Effector memory CD4-positive, alpha-beta T cell (primary cell): ENCODE results near the gene NKAIN4.

ENCODE experiments used
- DNase-seq, 3 donors: peaks; one replicate each; pipeline ENCODE4 v3.0.0-alpha.2; 2020
- H3K27ac ChIP-seq: 2 replicates; pipeline ENCODE4 v1.7.0; 2013; ENCODE audit warnings: mild to moderate bottlenecking, low read length, moderate library complexity; ENCODE audit not compliant: insufficient read depth, poor library complexity, severe bottlenecking
- H3K27me3 ChIP-seq: replicated peaks from 2 replicates; pipeline ENCODE4 v1.7.0; 2013; ENCODE audit warnings: mild to moderate bottlenecking, low read length; ENCODE audit not compliant: insufficient read depth, control insufficient read depth, poor library complexity, severe bottlenecking
- H3K36me3 ChIP-seq: 2 replicates; pipeline ENCODE4 v1.7.0; 2013; ENCODE audit warnings: mild to moderate bottlenecking, low read length, moderate library complexity; ENCODE audit not compliant: control insufficient read depth, insufficient read depth
- H3K4me1 ChIP-seq: 2 replicates; pipeline ENCODE4 v1.7.0; 2013; ENCODE audit warnings: low read length, mild to moderate bottlenecking; ENCODE audit not compliant: control insufficient read depth, insufficient read depth, poor library complexity, severe bottlenecking
- H3K4me3 ChIP-seq: 2 replicates; pipeline ENCODE4 v1.7.0; 2013; ENCODE audit warnings: low read length, low read depth, mild to moderate bottlenecking; ENCODE audit not compliant: insufficient read depth, poor library complexity, severe bottlenecking
- H3K9me3 ChIP-seq: 2 replicates; pipeline ENCODE4 v1.7.0; 2013; ENCODE audit warnings: mild to moderate bottlenecking, low read length, moderate library complexity; ENCODE audit not compliant: control insufficient read depth

The NKAIN4 gene

DNA sequence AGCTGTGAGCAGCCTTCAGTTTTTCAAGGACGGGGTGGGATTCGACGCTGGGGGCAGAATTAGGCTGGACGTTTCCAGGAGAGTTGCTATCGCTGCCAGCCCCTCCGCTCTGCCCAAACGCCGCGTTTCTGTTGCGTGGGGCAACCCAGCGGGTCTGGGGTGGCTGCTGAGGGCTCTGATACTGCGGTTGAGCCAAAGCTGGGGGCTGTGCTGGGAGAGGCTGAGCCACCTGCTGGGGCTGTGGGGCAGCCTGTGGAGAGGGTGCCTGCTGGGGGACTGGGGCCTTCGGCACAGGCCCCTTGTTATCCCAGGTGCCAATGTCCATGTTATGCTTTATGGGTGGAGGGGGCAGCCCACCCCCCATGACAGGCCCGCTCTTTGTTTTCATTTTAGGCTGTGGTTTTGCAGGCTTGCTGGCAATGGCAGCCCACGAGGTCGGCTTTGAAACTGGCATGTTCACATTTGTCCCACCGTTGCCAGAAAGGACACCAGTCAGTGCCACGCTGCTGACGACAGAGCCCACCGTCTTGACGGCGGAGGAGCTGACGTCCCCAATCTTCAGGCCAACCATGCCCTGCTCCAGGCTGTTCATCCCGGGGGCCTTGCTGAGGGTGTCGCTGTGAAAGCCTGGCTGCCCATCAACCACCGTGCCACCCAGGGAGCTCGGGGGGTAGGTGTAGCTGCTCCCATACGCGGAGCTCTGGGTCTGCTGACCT is 51.3 kb downstream of the NKAIN4 start:
- no peak overlapping the region for H3K4me3 ChIP-seq
- no peak for DNase-seq
- no peaks in the 10 kb centered on the region for H3K27me3 ChIP-seq
- no peaks in the 10 kb centered on the region for H3K4me1 ChIP-seq
- H3K9me3 ChIP-seq = no peaks in the 10 kb centered on the region
- no peak overlapping the region for H3K27ac ChIP-seq
- H3K36me3 ChIP-seq = peaks cover 59% of the 10 kb centered on the region

DNA sequence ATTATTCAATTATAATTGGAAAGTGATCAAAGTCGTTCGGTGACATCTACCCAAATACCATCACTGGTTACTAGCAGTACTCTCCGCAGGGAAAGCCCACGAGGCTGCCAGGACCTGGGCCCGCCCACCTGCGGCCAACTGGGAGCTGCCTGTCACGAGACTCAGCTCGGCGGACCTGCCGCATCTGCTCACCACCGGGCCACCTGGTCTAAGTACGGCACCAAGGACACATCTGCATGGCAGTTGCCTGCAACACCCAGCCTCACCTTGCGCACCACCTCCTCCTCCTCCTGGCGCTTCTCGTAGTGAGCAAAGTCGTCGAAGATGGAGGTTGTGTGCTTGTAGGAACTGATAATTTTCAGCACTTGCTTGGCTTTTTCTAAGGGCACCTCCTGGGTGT is 52.2 kb downstream of the NKAIN4 start:
- no peak for DNase-seq
- no peaks in the 10 kb centered on the region for H3K27me3 ChIP-seq
- no peak overlapping the region for H3K4me3 ChIP-seq
- no peaks in the 10 kb centered on the region for H3K4me1 ChIP-seq
- no peaks in the 10 kb centered on the region for H3K9me3 ChIP-seq
- no peak overlapping the region for H3K27ac ChIP-seq
- H3K36me3 ChIP-seq = peaks cover 57% of the 10 kb centered on the region

DNA sequence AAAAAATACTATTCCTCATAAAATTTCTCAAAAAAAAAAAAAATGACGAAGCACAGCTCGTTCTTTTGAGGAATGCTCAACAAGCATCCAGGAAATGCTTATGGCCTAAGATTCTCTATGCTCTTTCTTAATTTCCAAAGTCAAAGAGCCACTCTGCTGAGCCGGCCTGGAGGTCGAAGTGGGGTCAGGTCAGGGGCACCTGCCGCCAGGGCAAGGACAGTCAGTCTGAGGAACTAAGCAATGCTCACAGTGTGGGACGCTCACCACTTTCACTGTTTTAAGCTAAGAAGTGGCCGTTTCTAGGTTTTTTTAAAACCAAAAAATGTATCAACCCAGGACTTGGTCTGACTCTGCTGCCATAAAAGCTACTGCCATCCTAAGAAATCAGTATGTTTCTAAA is 55.7 kb downstream of the NKAIN4 start:
- Histone ChIP-seq H3K27me3 (no peaks in the 10 kb centered on the region), H3K9me3 (no peaks in the 10 kb centered on the region), H3K27ac (no peak overlapping the region), H3K4me1 (no peaks in the 10 kb centered on the region), H3K36me3 (peaks cover 46% of the 10 kb centered on the region), H3K4me3 (no peak overlapping the region)
- no peak for DNase-seq

DNA sequence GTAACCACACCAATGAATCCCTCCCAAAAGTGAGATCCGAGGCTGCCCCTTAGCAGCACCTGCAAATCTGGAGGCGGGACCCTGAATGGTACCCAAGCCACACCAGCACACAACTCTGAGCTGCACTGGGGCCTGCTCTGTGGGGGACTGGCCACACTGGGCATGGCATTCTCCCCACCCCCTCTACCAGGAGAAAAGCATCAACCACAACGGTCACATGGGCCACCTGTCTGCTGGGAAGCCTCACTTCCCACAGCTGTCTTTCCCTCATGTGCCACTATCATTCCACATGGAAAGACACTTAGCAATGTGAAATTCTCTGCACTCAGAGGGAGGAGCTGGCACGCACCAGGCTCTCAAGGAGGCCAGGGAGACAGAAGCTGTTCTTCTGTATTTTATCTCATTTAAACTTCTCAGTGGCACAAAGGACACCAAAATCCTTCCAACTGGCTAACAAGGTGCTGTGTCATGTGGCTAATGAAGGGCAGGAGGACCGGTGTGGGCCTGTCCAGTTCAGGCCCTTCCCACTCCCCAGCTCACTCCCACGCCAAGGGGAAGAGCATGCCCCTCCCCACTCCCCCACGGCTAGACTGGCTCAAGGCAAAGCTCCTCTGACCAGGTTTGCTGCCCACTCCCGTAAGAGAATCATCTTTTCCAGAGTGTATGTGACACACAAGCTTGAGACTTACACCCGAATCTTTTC is 57.3 kb downstream of the NKAIN4 start:
- H3K27ac ChIP-seq = no peak overlapping the region
- peaks cover 30% of the 10 kb centered on the region for H3K36me3 ChIP-seq
- no peaks in the 10 kb centered on the region for H3K27me3 ChIP-seq
- H3K9me3 ChIP-seq = no peaks in the 10 kb centered on the region
- no peak for DNase-seq
- H3K4me3 ChIP-seq = no peak overlapping the region
- H3K4me1 ChIP-seq = no peaks in the 10 kb centered on the region

DNA sequence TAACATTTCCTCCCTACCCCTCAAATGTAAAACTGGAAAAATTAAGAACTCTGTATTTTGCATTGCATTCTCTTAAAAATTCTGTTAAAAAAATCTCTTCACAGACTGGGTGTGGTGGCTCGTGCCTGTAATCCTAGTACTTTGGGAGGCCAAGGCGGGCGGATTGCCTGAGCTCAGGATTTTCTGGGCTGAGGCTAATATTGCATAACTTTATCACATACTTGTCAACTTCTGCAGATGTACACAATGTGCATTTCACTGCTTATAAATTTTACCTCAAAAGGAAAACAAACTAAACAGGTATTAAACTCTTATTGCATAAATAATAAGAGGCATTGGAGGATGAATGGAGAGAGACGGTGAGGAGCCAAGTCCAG is 59.5 kb downstream of the NKAIN4 start:
- Histone ChIP-seq H3K4me3 (no peak overlapping the region), H3K27me3 (no peaks in the 10 kb centered on the region), H3K4me1 (no peaks in the 10 kb centered on the region), H3K36me3 (peaks cover 23% of the 10 kb centered on the region), H3K27ac (no peak overlapping the region), H3K9me3 (no peaks in the 10 kb centered on the region)
- no peak for DNase-seq

DNA sequence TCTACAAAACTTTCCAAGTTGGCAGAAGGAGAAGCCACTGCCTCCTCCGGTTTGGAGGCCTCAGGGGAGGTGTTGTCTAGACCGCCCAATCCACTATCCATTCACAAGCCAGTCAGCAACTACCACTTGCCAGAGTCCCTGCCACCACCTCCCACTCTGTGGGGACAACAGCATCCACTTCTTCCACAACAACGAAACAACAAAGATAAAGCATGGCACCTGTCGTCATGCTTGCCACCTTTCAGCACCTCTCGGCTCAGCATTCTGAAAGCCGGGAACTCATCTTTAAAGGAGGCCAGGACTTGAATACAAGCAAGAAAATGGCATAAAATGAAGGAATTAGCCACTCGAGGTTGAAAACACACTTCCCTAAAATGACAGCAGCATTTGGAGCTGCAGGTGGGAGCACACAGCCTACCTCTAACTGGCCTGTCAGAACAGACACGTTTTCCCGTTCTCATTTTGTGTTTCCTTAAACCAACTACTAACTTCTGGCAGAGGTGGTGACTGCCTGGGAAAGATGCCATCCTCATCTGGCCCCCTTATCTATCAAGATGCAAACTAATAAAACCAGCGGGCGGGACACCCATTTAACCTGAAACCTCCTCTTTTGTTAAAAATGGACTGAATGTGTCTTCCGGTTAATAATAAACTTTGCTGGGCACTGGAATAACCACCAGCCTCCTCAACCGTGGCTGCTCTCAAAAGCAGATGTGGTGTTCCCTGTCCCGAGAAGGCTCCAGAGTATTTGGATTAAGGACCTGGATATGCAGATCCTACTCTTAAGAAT is 60.1 kb downstream of the NKAIN4 start:
- no peak for DNase-seq

DNA sequence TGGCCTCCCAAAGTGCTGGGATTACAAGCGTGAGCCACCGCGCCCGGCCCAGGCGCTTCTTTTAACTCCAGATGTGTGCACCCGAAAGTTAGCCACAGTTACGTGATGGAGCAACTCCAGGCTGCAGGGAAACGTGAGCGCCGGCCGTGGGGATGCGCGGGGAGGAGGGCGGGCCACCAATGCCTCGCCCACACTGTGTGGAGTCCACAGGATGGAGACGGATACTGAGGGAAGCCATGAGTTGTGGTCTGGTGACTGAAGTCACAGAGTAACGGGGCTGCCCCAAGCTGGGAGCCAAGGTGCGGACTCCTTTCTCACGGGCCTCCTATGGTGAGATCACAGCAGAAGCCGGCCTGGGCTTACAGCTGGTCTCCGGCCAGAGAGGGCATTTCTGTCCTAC is 61.5 kb downstream of the NKAIN4 start:
- DNase-seq = no peak
- Histone ChIP-seq H3K36me3 (peaks cover 23% of the 10 kb centered on the region), H3K4me1 (no peaks in the 10 kb centered on the region), H3K27ac (no peak overlapping the region), H3K4me3 (no peak overlapping the region), H3K27me3 (no peaks in the 10 kb centered on the region), H3K9me3 (no peaks in the 10 kb centered on the region)

More for the DNA sequence above, 60.1 kb downstream of the NKAIN4 start:
- no peaks in the 10 kb centered on the region for H3K9me3 ChIP-seq
- H3K27ac ChIP-seq = no peak overlapping the region
- no peak overlapping the region for H3K4me3 ChIP-seq
- H3K4me1 ChIP-seq = no peaks in the 10 kb centered on the region
- H3K36me3 ChIP-seq = peaks cover 23% of the 10 kb centered on the region
- H3K27me3 ChIP-seq = no peaks in the 10 kb centered on the region

DNA sequence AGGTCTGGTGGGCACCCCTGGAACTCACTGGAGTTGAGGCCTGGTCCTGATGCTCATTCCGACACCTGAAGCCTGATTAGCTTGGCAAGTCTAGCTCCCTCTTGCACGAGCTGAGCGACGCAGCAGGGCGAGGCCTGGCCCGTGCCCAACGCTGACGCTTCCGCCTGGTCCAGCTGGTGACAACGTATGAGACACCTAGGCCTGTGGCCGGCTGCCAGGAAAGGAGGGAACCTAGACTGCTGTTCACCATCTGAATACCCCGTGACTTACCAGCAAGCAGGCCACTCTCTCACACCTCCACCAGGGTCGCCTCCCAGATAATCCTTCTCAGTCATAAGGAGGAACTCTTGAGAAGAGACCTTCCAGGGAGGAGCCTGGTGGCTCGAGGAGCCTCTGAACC is 62.9 kb downstream of the NKAIN4 start:
- Histone ChIP-seq H3K36me3 (peaks cover 12% of the 10 kb centered on the region), H3K27ac (no peak overlapping the region), H3K4me1 (no peaks in the 10 kb centered on the region), H3K4me3 (no peak overlapping the region), H3K9me3 (no peaks in the 10 kb centered on the region), H3K27me3 (no peaks in the 10 kb centered on the region)
- no peak for DNase-seq

DNA sequence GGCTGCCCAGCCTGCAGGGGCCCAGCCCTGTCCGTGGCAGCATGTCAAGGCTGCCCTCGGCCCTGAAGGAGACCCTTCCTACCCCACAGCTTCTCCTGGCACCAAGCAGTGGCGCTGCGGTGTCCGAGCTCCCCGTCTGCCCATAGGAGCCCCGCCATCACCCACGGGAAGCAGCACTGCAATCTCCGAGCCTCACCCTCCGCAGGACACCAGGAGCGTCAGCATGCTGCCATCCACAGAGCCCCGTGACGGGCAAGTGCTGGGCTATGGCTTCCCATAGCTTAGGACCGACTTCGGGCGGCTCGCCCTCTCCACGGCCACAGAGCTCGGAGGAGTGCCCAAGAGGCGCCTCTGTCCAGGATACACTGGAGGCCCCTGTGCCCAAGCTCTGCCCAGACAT is 63.4 kb downstream of the NKAIN4 start:
- Histone ChIP-seq H3K36me3 (peaks cover 11% of the 10 kb centered on the region), H3K4me1 (no peaks in the 10 kb centered on the region), H3K27ac (no peak overlapping the region), H3K27me3 (no peaks in the 10 kb centered on the region), H3K4me3 (no peak overlapping the region), H3K9me3 (no peaks in the 10 kb centered on the region)
- no peak for DNase-seq
